Vagina (tissue), 2 donors: ENCODE data around the gene ANO10. TPM values are rescaled to one million over a fixed set of nuclear protein-coding genes. Genes with fewer than 3 reads are reported as not detected.
"Not testable (repeated sequence)": the region's sequence is repeated elsewhere in the genome, so short reads cannot be mapped to it uniquely, and the experiment has no call there.

Source experiments
- DNase-seq, 2 donors: peaks; one replicate each; pipeline ENCODE4 v3.0.0-alpha.2; 2017; ENCODE audit errors: extremely low spot score in 2 of 2
- H3K27ac ChIP-seq: fragments of 200-600 bp; sonication (generic); one replicate; pipeline ENCODE4 v1.5.1; 2019
- H3K27me3 ChIP-seq: fragments of 200-600 bp; sonication (generic); one replicate; pipeline ENCODE4 v1.5.1; 2019
- H3K36me3 ChIP-seq, 2 donors: fragments of 200-600 bp; sonication (generic); one replicate each; pipeline ENCODE4 v1.5.1; 2017 to 2019
- H3K4me1 ChIP-seq: fragments of 200-600 bp; sonication (generic); one replicate; pipeline ENCODE4 v1.5.1; 2019
- H3K4me3 ChIP-seq, 2 donors: fragments of 200-600 bp; sonication (generic); 1 replicate in 1 of 2; 2 replicates in 1 of 2; pipeline ENCODE4 v1.5.1; 2016 to 2019
- H3K9me3 ChIP-seq: fragments of 200-600 bp; sonication (generic); one replicate; pipeline ENCODE4 v1.5.1; 2019
- POLR2A ChIP-seq, 2 donors: fragments of 450-650 bp; IDR thresholded peaks; one replicate each; pipeline ENCODE4 v1.6.1; 2017; ENCODE audit warnings: antibody characterized with exemption in 2 of 2, mild to moderate bottlenecking in 2 of 2, moderate library complexity in 2 of 2
- POLR2AphosphoS5 ChIP-seq, 2 donors: sonication (generic); formaldehyde crosslinking; IDR thresholded peaks; one replicate each; pipeline ENCODE4 v1.9.0; 2017; ENCODE audit warnings: antibody characterized with exemption in 2 of 2, mild to moderate bottlenecking in 2 of 2, low read depth in 1 of 2; ENCODE audit not compliant: insufficient read depth in 1 of 2
- intact Hi-C: fragments of 100-400 bp; cut with DNase I; formaldehyde crosslinking; loops from one replicate; pipeline ENCODE4 v1.15.1; 2023
- total RNA-seq: library from RNA; depleted of rRNA; stranded (reverse); fragments of >200 nt; gene quantifications from one replicate; pipeline ENCODE4 v1.2.3, GENCODE V29; 2016
- TF ChIP-seq, protein P1 (sequence below), 3 experiments: fragments of 450-650 bp in 2 of 3; fragments of 200-600 bp in 1 of 3; sonication (generic) in 1 of 3; IDR thresholded peaks; one replicate each; pipeline ENCODE4 v1.5.1; 2017 to 2019; ENCODE audit warnings: antibody characterized with exemption in 3 of 3, mild to moderate bottlenecking in 2 of 3, moderate library complexity in 2 of 3

ANO10 gene
- total RNA-seq, 1 donor from 2014 or later, result 29.0 TPM

DNA sequence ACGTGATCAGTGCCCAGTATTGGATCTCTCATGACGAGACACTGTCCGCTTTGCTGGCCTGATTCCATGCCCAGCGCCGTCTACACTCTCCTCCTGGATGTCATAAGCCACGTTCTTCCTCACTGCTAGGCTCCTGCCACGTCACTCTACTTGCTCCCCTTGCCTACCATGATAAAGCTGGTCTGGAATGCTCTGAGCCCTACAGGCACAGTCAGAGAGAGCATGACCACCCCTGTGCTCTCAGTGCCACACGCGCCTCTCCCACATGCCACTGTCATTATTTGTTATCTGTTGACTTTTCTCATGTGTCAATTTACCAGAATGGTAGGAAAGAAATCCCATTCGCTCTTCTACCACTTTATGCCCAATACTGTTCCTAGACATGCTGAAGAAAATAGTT is 148.6 kb downstream of the ANO10 start:
- no peaks in the 10 kb centered on the region for H3K9me3 ChIP-seq
- no peak overlapping the region for H3K4me3 ChIP-seq
- no peaks in the 10 kb centered on the region for H3K27me3 ChIP-seq
- no peaks in the 10 kb centered on the region for H3K4me1 ChIP-seq
- TF ChIP-seq POLR2AphosphoS5 (IDR thresholded peaks at IDR 0.05; ENCODE audit: insufficient read depth in 1 of 2, low read depth in 1 of 2), result no peak
- no peak overlapping the region for H3K27ac ChIP-seq
- intact Hi-C loops, result no loop called here
- no peak for DNase-seq
- no peaks in the 10 kb centered on the region for H3K36me3 ChIP-seq

DNA sequence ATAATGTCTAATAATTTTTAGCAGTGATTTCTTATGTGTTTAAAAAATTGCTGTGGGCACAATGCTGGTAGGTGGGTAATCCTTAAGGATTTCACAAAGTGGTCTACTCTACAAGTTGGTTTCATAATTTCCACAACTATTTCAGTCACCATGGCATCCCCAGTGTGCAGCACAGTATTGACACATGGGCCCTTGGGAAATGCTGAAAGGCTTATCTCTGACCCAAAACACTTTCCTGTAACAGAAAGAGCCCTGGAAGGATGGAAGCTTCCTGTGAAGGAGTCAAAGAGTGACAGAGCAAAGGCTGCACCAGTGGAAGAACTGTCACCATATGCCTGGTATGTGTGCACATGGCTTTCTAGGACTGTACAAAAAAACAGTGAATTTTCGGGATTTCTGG is 153.7 kb downstream of the ANO10 start:
- TF ChIP-seq POLR2A (IDR thresholded peaks at IDR 0.05), result no peak
- no peak for TF ChIP-seq POLR2AphosphoS5 (IDR thresholded peaks at IDR 0.05; ENCODE audit: insufficient read depth in 1 of 2, low read depth in 1 of 2)
- TF ChIP-seq, protein P1, sequence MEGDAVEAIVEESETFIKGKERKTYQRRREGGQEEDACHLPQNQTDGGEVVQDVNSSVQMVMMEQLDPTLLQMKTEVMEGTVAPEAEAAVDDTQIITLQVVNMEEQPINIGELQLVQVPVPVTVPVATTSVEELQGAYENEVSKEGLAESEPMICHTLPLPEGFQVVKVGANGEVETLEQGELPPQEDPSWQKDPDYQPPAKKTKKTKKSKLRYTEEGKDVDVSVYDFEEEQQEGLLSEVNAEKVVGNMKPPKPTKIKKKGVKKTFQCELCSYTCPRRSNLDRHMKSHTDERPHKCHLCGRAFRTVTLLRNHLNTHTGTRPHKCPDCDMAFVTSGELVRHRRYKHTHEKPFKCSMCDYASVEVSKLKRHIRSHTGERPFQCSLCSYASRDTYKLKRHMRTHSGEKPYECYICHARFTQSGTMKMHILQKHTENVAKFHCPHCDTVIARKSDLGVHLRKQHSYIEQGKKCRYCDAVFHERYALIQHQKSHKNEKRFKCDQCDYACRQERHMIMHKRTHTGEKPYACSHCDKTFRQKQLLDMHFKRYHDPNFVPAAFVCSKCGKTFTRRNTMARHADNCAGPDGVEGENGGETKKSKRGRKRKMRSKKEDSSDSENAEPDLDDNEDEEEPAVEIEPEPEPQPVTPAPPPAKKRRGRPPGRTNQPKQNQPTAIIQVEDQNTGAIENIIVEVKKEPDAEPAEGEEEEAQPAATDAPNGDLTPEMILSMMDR (IDR thresholded peaks at IDR 0.05), result no peak
- no peak for DNase-seq
- Histone ChIP-seq H3K4me3 (no peak overlapping the region), H3K9me3 (no peaks in the 10 kb centered on the region), H3K4me1 (no peaks in the 10 kb centered on the region), H3K27me3 (no peaks in the 10 kb centered on the region), H3K36me3 (no peaks in the 10 kb centered on the region), H3K27ac (no peak overlapping the region)
- intact Hi-C loops, result no loop called here

DNA sequence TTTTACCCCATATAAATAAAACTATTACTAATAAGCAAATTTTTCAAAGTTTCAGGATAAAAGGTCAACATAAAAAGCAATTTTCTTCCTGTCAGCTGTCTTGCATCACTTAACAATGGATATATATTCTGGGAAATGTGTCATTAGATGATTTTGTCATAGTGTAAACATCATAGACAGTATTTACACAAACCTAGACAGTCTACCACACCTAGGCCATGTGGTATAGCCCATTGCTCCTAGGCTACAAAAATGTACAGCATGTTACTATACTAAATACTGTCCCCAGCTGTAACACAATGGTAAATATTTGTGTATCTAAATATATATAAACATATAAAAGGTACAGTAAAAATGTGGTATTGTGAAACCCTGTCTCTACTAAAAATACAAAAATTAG is 156.7 kb downstream of the ANO10 start:
- H3K4me1 ChIP-seq, result no peaks in the 10 kb centered on the region
- H3K27me3 ChIP-seq, result no peaks in the 10 kb centered on the region
- TF ChIP-seq, protein P1 (IDR thresholded peaks at IDR 0.05), result no peak
- TF ChIP-seq POLR2A (IDR thresholded peaks at IDR 0.05) (no peak), POLR2AphosphoS5 (IDR thresholded peaks at IDR 0.05; ENCODE audit: insufficient read depth in 1 of 2, low read depth in 1 of 2) (no peak)
- no peaks in the 10 kb centered on the region for H3K36me3 ChIP-seq
- no peak overlapping the region for H3K4me3 ChIP-seq
- intact Hi-C loops, result no loop called here
- H3K27ac ChIP-seq, result no peak overlapping the region
- no peak for DNase-seq
- no peaks in the 10 kb centered on the region for H3K9me3 ChIP-seq

DNA sequence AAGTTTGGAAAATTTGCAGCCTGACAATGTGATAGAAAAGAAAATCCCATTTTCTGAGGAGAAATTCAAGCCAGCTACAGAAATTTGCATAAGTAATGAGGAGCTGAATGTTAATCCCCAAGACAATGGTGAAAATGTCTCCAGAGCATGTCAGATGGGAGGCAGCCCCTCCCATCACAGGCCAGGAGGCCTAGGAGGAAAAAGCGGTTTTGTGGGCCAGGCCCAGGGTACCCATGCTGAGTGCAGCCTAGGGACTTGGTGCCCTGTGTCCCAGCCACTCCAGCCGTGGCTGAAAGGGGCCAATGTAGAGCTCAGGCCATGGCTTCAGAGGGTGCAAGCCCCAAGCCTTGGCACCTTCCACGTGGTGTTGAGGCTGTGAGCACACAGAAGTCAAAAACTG is 159.2 kb downstream of the ANO10 start:
- intact Hi-C loops, DNase-seq, H3K36me3 ChIP-seq: not testable (repeated sequence)

DNA sequence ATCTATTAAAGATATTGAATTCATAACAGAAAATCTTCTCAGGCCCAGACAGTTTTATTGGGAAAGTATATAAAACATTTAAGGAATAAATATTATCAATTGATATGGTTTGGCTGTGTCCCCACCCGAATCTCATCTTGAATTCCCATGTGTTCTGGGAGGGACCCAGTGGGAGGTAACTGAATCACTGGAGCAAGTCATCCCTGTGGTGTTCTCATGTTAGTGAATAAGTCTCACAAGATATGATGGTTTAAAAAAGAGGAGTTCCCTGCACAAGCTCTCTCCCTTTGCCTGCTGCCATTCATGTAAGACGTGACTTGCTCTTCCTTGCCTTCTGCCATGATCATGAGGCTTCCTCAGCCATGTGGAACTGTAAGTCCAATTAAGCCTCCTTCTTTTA is 160.5 kb downstream of the ANO10 start:
- H3K4me1 ChIP-seq, result no peaks in the 10 kb centered on the region
- H3K27ac ChIP-seq, result no peak overlapping the region
- no peaks in the 10 kb centered on the region for H3K9me3 ChIP-seq
- H3K4me3 ChIP-seq, result no peak overlapping the region
- DNase-seq, result no peak
- intact Hi-C loops, result no loop called here
- H3K36me3 ChIP-seq, result no peaks in the 10 kb centered on the region
- no peaks in the 10 kb centered on the region for H3K27me3 ChIP-seq
- TF ChIP-seq, protein P1 (IDR thresholded peaks at IDR 0.05), result no peak
- TF ChIP-seq POLR2AphosphoS5 (IDR thresholded peaks at IDR 0.05; ENCODE audit: insufficient read depth in 1 of 2, low read depth in 1 of 2) (no peak), POLR2A (IDR thresholded peaks at IDR 0.05) (no peak)

More for the DNA sequence above, 159.2 kb downstream of the ANO10 start:
- not testable (repeated sequence) for H3K4me1 ChIP-seq, H3K4me3 ChIP-seq, H3K27me3 ChIP-seq, H3K9me3 ChIP-seq, H3K27ac ChIP-seq

DNA sequence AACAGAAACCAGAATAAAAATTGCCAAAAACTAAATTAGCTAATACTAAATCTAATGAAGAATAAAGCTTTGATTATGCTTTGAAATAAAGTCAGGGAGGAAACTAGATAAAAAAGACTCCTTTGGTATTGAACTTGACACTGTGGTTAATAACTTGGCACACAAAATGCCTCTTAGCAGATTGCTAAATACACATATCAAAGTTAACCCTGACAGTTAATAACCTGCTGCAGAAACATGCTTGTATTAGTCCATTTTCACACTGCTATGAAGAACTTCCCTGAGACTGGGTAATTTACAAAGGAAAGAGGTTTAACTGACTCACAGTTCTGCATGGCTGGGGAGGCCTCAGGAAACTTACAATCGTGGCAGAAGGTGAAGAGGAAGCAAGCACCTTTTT is 164.8 kb downstream of the ANO10 start:
- DNase-seq, H3K9me3 ChIP-seq, intact Hi-C loops, H3K36me3 ChIP-seq, H3K27ac ChIP-seq, H3K27me3 ChIP-seq, H3K4me3 ChIP-seq, H3K4me1 ChIP-seq: not testable (repeated sequence)

DNA sequence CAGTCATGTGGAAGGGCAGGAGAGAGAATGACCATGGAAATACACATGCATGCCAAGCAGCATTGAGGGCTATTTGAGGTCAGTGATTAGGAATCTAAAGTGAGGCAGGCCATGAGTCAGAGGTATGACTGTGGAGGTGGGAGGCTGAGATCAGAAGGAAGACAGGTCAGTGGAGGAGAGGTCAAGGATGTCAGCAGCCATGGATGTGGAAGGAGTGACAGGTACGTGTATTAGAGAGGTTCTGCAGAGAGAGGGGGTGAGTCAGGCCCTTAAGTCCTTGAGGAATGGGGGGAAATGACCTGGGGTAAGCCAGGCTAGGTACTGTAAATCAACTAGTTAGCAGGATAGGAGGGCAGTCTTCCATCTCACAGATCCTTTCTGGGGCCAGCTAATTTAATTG is 166.6 kb downstream of the ANO10 start:
- Histone ChIP-seq H3K27ac (no peak overlapping the region), H3K4me3 (no peak overlapping the region), H3K27me3 (no peaks in the 10 kb centered on the region), H3K9me3 (no peaks in the 10 kb centered on the region), H3K36me3 (no peaks in the 10 kb centered on the region), H3K4me1 (no peaks in the 10 kb centered on the region)
- no peak for DNase-seq
- TF ChIP-seq POLR2AphosphoS5 (IDR thresholded peaks at IDR 0.05; ENCODE audit: insufficient read depth in 1 of 2, low read depth in 1 of 2), result no peak
- TF ChIP-seq POLR2A (IDR thresholded peaks at IDR 0.05), result no peak
- TF ChIP-seq, protein P1 (IDR thresholded peaks at IDR 0.05), result no peak
- intact Hi-C loops, result no loop called here
